Measurements from ENCODE around the gene CPEB4.
A peak's percentile ranks its signal among the peaks of the same experiment; 100 is the strongest.

CPEB4 gene

DNA sequence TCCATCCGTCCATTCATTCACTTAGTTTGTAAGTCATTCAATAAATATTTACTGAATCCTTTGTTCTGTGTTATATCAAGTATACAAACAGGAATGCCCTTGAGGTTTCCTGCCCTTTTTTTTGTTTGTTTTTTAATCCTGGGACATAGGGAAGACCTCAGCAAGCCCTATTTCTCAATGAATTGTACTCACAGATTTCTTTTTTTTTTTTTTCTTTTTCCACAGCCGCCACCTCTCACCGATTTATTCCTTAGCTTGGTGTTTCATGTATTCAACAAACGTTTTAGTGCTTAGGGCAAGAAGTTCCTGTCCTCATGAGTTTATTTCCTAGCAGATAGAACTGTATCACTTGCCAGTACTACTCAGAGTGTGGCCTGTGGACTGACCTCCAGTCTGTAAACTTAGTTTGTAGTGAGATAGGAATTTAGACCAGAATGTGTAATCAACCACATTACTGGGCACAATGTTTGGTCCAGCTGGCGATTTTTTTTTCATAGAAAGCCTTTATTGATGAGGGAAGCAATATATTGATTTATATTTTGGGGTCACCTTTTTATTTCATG, 65.5 kb downstream of the CPEB4 start:
- DNase-seq: no peak

DNA sequence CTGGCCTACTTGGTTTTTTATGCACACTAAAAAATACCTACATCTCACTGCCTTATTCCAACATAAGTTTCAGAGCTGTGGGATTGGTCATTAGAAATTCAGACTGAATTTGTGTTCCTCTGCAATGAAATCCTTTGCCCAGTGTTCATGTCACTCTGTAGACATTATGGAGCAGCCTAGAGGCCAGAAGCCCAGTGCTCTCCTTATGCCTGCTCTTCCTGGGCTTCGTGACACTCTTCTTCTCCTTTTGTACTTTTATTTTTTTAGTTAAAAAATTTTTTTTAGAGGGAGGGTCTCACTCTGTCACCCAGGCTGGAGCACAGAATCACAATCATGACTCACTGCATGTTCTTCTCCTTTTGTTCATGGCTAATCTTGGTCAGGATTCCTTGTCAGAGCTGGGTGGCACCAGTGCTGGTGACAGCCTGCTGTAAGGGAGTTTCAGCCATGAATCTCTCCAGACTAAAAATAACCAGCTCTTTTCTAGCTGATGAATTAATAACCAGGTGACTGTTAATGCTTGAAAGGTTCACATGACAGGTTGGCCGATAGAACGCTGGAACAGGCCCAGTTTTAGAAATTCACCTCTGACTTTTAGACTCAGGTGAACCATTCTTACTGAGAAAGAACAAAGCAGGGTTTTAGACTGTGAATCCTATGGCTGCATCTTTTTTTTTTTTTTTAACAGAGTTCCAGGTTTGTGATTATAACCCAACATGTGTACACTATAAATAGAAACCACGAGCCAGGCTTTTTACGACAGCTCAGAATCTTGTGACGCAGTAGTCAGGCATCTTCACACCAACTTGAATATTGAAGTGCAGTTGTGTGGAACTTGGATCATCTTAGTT, 66.7 kb downstream of the CPEB4 start:
- no peak for DNase-seq

DNA sequence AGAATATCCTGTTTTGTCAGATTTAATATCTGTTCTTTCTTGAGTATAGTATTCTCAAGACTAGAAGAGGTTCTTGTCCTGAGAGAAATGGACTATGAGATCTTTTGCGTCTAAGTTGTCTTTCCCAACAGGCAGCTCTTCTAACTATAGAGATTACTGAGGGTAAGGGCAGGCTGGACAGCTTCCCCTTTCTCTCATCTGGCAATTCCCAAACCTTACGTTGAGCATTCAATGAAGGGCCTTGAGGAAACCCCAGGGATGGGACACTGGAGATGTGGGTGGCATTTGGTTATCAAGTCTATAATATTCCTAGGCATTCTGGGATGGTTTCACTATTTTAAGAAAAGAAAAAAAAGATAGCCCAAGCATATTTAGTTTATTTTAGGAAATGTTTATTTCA, 72.8 kb downstream of the CPEB4 start:
- DNase-seq: no peak

DNA sequence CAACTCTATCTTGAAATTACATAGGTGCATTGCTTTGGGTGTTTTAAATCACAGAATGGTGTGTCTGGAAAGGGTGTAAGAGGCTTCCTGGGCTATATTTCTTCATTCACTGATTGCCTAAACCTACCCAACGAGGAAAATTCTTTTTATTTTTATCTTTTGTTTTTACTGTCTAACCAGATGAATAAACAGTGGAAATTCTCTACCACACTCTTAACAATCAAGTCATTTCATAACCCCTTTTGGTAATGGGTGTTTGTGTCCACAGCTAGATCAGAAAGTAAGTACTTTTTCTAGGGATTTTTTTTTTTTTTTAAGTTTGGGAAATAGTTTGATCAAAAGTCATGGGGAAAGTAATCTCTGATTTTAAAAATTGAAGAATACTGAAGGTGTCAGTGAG, 73.3 kb downstream of the CPEB4 start:
- DNase-seq: no peak

DNA sequence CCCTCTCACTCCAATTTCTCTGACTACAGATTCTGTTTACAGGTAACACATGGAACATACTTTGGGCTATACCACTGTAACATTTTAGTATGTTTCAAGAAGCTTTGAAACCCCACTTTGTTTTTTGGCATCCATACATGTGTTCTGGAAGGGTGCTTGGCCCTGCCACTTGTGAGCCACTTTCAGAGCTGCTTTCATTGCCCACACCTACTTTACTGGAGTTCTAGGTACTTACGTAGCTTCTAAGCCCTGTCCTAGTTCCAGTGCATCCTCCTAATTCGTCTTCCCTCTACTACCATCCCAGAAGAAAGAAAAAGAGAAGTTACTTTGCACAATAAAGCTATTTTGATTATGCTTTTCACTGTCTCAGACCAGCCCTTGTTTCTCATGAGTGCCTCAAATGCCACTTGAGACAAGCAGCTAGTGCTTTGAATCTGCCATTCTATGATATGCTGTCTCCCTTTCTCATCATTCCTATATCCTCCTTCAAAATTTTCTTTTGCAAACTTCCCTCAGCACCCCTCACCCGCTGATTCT, 74.4 kb downstream of the CPEB4 start:
- DNase-seq: no peak

DNA sequence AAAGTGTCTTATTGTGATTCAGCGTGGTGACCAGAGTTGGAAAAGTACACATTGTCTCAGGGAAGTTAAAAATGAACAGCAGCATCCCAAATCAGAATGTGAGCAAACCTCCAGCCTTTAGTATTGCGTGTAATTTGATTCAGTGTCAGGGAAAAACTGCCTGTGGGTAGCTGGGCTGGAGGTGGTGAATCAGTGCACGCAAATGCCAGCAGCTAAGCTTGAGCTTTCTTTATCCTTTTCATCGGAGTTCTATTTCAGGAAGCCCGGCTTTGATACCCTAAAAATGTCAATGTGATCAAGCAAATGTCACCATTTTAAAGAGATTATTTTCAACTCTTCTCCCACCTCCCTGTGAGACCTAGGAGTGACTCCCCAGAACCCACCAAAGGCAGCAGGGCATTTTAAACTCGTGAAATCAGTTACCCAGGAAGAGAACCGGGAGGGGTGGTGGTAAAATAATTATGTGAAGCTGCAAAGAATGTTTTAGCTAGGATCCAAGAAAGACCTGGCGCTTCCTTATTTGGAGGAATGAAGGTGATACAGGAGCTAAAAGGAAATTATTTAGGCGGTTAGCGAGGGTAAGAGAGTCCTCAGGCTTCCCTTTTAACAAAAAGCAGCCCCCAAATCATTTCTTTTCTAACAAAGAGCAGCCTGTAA, 75.2 kb downstream of the CPEB4 start:
- no peak for DNase-seq

DNA sequence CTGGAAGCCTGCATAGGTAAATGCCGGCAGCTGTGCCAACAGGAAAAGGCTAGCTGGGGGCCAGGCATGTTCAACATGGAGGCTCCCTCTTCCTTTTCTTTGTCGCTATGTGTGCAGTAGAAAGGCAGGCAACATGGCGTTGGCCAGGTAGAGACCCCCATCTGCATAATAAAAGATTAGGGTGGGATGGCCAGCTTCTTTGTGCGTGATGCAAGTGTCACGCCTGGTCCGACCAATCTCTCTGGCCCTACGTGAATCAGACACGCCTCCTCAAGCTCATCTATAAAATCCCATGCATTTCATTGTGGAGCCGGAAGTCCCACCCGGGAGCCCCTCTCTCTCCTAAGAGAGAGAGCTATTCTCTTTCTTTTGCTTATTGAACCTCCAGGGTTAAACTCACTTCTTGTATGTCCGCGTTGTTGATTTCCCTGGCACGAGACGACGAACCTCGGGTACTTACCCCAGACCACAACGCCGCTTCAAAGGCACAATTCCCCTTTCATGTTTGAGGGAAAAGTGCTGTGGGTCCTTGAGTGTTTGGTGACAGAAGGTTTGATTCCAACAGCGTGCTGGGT, 75.8 kb downstream of the CPEB4 start:
- DNase-seq: peak; percentile 77

DNA sequence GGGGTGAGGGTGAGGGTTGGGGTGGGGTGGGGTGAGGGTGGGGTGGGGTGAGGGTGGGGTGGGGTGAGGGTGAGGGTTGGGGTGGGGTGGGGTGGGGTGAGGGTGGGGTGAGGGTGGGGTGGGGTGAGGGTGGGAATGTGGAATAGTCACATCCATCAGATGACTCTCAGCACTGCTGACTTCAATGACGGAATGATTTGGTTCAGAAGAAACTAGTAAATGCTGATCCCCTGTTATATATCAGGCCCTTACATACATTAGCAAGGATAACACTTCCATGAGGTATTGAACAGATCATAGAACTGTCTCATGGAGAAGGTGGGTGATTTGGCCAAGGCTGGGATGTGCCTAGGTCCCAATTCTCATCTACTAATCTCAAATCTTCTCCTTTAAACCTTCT, 76.4 kb downstream of the CPEB4 start:
- no peak for DNase-seq

DNA sequence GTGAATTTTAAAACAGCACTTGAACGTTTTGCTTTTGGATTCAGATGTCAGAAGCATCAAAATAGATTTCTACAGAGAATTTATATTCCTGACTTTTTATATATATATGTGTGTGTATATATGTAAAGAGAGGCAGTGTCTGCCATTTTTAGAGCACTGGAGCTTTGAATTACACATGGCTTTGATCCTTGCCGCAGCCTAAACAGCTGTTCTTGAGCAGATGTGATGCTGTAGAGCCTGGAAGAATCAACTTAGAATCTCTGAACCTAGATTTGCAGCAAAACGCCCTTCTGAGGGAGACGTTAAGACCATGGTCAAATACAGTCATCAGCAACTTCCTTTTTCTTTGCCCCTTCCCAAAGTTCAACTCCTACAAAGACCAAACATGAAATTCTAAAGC, 79.1 kb downstream of the CPEB4 start:
- no peak for DNase-seq

DNA sequence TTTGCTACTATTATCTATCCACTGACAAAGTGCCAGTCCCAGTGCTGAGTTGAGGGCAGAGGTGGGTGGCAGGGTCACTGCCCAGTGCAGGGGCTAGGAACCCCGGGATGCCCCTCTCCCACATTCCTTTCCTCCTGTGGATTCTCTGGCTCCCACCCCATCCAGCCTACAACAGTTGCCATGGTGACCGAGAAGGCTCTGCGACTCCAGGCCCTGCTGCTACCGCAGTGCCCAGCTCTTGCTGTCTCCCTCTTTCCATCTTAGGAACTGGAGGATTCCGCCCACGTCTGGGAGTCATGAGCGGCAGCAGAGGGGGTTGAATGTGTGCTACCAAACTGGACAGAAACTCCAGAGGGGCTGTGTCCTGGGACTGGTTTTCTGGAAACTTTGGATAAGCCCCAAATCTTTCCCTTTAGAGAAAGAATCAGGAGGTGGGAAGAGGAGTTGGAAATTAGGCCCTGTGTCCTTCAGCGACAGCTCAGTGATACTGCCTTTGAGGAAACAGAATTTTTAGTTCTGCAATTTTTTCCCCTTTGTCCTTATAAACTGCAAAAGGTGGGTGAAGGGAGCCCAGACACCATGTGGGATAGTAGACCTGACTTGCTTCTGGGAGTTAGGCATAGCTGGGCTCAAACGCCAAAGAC, 80.1 kb downstream of the CPEB4 start:
- DNase-seq: no peak

DNA sequence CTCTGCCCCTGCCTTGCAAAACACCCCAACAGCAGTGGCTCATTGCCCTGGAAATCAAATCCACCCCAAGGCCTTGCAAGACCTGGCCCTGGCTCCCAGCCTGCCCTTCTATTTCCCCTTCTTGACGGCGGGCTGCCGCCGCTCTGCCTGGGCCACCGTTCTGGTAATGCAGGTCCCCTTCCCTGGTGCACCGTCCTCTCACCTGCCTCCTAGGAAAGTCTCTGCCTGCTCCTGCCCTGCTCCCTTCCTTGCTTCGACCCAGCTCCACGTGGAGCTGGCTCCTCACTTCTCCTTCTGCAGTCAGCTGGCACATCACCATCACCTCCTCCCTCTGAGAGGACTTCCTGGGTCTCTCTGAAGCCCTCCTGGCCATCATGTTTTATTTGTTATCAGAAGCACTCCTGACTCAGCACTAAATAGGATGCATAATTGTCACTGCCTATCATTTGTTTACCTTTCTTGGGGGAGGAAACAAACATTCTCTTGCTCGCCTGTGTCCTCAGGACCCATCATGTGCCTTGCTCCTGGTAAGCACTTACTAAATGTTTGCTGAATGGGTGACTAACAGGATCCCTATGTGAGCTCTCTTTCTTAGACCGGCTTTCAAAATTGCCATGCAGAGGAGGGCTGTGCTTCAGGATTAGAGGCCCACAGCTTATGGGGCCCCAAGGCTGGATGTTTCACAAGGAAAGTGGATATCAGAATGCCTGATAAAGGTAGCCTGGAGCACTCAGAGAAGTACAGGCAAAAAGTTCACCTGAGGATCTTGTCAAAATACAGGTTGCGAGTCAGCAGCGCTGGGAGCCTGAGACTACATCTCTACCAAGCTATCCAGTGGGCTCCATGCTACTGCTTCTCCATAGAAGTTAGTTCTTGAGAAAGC, 81.3 kb downstream of the CPEB4 start:
- DNase-seq: no peak

DNA sequence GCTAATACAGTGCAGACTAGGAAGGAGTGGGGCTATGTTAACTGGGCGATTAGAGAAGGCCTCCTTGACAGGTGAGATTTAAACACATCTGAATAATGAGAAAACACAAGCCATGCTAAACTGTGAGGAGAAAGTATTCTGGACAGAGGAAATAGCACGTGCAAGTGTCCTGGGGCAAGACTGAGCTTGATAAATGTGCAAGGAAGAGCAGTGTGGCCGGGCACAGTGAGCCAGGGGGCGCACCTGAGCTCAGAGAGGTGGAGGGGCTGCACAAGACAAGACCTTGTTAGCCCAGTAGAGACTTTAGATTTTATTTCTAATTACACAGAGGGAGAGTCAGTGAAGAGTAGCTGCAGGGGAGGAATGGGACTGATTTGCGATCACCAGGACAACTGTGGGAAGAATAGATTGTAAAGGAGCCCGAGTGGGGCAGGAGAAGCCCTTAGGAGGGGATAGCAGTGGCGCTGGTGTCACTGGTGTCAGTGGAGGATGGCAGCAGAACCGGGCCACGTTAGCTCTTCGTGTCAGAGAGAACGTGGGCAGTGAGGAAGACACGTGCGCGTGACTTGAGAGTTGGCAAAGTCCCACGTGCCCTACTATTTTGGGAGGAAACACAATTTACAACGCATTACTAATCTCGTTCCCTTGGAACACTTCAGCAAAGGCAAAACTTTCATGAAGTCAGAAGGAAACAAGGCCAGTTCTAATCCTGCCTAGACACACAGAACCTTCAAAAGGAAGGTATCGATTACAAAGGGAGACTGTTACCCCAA, 82.9 kb downstream of the CPEB4 start:
- no peak for DNase-seq

DNA sequence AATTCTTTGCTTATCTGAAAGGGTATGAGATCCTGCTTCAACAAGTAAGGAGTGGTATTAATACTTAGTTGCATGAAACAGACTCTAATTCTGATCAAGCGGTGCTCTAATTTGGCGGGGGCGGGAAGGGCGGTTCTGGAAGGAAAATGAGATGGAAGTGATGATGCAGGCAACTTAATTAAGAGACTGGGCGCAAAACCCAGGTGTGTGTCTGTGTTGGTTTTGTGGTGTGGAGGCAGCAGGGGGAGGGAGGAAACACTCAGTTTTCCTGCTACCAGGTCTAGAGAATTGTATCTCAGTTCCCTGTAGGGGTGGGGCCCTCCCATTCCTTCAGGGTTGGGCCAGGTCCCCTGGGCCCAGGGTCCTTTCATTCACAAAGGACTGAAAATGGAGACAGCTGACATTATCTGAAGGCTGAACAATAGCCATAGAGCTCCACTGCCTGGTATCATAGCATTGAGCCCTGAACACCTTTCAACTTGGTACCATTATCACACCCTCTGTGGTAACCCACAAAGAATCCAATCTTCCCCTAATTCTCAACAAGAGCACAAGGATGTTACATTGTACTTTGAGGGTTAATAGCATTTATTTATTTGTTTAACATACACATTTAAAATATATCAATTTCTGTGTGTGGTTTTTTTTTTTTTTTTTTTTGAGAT, 83.7 kb downstream of the CPEB4 start:
- DNase-seq: no peak

DNA sequence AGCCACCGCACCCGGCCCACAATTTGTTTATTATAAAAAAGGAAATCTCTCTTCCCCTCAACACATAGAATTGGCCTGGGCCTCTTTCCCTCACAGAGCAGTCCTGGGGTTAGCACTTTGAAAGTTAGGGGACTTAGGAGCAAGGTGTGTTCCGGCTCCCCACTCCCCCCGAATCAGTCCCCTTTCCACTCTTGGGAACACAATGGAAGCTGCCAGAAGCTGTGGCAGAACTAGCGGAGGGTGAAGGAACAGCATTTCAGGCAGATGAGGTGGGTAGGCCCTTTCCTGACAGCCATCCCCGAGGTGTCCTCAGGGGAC, 84.4 kb downstream of the CPEB4 start:
- no peak for DNase-seq

DNA sequence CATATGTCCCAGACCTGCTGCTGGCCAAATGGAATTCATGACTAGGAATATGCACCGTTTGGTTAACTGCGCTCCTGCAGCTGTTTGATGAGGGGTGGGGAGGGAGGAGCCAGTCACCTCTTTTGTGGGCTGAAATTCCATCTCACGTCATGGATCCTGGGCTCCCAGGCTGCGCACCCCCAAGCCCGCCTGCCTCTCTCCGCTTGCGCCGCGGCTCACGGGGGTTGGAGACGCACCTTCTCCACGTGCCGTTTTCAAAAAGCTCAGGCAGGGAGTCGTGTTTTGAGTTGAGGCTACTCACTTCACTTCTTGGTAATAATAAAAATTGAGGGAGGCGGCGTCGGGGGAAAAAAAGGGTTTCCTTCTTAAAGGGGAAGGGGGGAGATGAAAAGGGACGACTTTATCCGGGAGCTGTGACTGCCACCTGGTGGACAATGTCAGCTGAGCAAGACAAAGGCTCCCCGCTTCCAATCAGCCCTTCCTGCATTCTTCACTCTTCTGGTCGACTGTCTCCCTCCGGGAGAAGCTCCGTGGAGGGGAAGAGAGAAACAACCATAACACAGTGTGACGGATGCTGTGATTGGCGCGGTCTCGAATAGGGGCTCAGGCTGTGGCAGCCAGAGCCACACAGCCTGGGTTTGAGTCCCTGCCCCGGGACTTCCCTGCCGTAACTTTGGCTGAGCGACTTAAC, 84.9 kb downstream of the CPEB4 start:
- peak; percentile 47 for DNase-seq

DNA sequence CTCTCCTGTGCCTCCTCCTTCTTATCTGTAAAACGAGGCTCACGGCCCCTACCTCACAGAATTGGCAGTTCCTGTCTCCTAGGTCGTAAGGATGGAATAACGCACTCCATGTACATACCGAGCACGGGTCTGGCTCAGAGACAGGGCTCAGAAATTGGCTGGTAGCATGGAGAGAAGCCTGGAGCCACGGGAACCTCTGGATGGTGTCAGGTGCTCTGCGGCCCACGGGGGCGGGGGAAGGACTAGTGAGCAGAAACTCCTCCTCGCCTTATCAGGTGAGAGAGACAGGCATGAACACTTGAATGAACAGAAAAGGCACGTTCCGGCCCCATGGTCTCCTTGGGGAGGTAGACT, 85.4 kb downstream of the CPEB4 start:
- no peak for DNase-seq

DNA sequence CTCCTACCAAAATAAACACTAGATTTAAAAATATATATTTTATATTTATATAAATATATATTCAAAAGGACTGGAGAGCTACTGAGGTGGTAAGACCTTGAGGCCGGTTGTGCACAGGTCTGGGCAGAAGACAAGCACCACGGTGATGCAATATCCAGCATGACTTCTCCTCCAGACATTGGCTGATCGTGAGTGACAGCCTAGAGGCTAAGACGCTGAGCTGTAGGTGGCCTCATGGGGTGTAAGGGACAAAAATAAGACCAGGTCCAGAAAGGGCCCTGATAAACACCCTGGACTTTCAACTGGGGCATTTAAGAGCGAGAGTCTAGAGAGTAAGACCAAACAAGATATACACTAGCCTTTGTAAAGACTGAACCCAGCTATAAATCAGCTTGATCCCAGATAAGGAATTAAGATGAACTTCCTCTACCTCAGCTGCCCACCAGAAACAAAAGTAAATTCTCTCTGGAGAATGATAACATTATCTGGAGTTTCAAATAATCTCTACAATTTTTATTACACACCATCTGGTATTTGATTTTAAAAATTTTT, 86.6 kb downstream of the CPEB4 start:
- no peak for DNase-seq

DNA sequence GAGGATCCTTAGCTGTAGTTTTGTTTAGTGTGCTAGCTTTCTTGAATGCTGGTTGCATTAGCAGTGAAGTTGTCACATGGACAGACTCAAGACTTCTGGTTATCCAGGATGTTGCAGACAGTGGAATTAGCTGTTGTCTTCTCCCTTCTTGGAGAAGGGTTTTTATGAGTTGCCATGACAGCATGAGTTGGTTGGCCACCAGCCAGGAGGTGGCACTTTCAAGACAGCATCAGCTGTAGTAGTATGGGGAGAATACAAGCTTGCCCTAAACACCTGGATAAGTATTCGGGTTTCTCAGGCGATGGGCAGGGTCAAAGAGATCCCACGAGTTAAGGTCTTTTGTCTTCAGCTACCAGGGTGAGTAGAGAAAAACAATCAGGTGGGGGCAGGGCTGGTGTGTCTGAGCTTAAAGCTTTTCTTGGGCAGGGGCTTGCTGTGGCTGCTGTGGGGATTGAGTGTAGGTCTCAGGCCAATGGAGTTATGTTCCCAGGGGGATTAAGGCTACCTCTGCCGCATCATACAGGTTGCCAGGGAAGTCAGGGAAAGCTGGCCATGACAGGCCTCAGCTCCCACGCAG, 93.1 kb downstream of the CPEB4 start:
- no peak for DNase-seq

DNA sequence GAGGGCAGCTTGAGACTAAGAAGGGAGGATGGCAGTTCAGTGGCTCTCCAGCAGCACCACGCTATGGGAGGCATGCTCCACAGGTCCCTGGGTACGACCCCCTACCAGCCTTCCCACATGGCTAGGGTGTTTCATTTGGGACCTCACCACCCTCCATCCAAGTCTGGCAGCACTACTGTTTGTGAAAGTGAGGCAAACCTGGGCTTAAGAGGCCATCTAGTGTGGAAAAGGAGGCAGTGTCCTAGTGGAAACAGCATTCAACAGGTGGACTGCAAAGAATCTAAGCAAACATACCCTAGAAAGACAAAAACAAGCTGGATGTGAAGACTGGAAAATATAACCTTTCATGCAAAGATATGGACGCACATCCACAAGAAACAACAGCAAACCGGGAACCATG, 96.1 kb downstream of the CPEB4 start:
- no peak for DNase-seq
